ENCODE data around the gene MAT1A. TPM values are rescaled to one million over a fixed set of nuclear protein-coding genes. Genes with fewer than 3 reads are reported as not detected.
"Not testable (repeated sequence)": the region's sequence is repeated elsewhere in the genome, so short reads cannot be mapped to it uniquely, and the experiment has no call there.

MAT1A gene
- total and polyA plus RNA-seq, 2 donors from 2014 or later = 1.1 to 2.9 TPM

DNA sequence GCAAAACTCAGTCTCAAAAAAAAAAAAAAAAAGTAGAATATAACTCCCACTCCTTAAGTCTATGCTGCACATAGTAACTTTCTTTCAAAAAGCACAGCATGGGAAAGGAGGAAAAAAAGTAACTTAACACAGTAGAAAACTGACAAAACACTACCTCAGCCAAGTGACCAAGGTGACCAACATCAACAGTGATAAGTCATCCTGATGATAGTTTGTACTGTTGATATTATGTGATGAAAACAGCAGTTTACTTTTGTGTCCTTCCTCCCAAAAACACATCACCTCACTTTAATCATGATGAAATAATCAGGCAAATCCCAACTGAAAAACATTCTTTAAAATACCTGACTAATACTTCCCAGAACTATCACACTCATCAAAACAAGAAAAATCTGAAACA lies 29.3 kb upstream of the MAT1A start:
- no peak for DNase-seq
- Histone ChIP-seq H3K9ac (ENCODE audit: low read length in 3 of 3) (no peak overlapping the region), H3K9me3 (ENCODE audit: control insufficient read depth in 2 of 3, insufficient read depth in 1 of 3, low read length in 3 of 3) (no peaks in the 10 kb centered on the region), H3K4me1 (ENCODE audit: control insufficient read depth in 2 of 3, insufficient read depth in 2 of 3, low read depth in 1 of 3, low read length in 3 of 3) (no peaks in the 10 kb centered on the region), H3K36me3 (ENCODE audit: control insufficient read depth in 2 of 3, insufficient read depth in 3 of 3, low read length in 3 of 3) (no peaks in the 10 kb centered on the region), H3K27ac (ENCODE audit: low read depth in 2 of 2, low read length in 2 of 2) (no peak overlapping the region), H3K4me3 (ENCODE audit: low read length in 3 of 3) (no peak overlapping the region), H3K27me3 (ENCODE audit: control insufficient read depth, insufficient read depth, low read length) (no peaks in the 10 kb centered on the region)
- FAIRE-seq = no peak
- intact Hi-C loops (cut with DNase I) = no loop called here
- no peak for TF ChIP-seq CTCF (IDR thresholded peaks at IDR 0.05; ENCODE audit: borderline replicate concordance, extremely low read depth, insufficient read depth)

DNA sequence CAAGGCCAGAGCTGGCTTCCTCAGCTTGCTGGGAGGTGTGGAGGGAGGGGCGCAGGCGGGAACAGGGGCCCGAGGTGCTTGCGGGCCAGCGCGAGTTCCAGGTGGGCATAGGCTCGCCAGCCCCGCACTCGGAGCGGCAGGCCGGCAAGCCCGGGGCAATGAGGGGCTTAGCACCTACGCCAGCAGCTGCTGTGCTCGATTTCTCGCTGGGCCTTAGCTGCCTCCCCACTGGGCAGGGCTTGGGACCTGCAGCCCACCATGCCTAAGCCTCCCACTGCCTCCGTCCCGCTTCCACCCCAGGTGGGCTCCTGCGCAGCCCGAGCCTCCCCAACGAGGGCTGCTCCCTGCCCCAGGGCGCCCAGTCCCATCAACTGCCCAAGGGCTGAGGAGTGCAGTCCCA lies 25.9 kb upstream of the MAT1A start:
- H3K36me3 ChIP-seq (ENCODE audit: control insufficient read depth in 2 of 3, insufficient read depth in 3 of 3, low read length in 3 of 3) = no peaks in the 10 kb centered on the region
- intact Hi-C loops (cut with DNase I) = no loop called here
- no peaks in the 10 kb centered on the region for H3K4me1 ChIP-seq (ENCODE audit: control insufficient read depth in 2 of 3, insufficient read depth in 2 of 3, low read depth in 1 of 3, low read length in 3 of 3)
- TF ChIP-seq CTCF (IDR thresholded peaks at IDR 0.05; ENCODE audit: borderline replicate concordance, extremely low read depth, insufficient read depth) = no peak
- no peak overlapping the region for H3K9ac ChIP-seq (ENCODE audit: low read length in 3 of 3)
- no peak overlapping the region for H3K27ac ChIP-seq (ENCODE audit: low read depth in 2 of 2, low read length in 2 of 2)
- DNase-seq (no peak), FAIRE-seq (no peak)
- H3K27me3 ChIP-seq (ENCODE audit: control insufficient read depth, insufficient read depth, low read length) = no peaks in the 10 kb centered on the region
- no peaks in the 10 kb centered on the region for H3K9me3 ChIP-seq (ENCODE audit: control insufficient read depth in 2 of 3, insufficient read depth in 1 of 3, low read length in 3 of 3)
- no peak overlapping the region for H3K4me3 ChIP-seq (ENCODE audit: low read length in 3 of 3)

DNA sequence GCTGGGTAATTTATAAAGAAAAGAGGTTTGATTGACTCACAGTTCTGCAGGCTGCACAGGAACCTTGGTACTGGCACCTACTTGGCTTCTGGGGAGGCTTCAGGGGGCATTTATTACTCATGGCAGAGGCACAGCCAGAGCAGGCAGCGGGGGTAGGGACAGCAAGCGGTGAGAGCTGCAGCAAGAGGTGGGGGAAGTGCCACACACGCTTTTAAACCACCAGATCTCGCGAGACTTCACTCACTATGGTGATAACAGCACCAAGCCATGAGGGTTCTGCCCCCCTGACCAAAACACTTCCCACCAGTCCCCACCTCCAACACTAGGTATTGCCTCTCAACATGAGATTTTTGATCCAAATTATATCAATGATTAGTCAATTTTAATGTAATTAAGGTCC lies 24.1 kb upstream of the MAT1A start:
- TF ChIP-seq CTCF (IDR thresholded peaks at IDR 0.05; ENCODE audit: borderline replicate concordance, extremely low read depth, insufficient read depth) = no peak
- FAIRE-seq = no peak
- no peaks in the 10 kb centered on the region for H3K36me3 ChIP-seq (ENCODE audit: control insufficient read depth in 2 of 3, insufficient read depth in 3 of 3, low read length in 3 of 3)
- H3K9me3 ChIP-seq (ENCODE audit: control insufficient read depth in 2 of 3, insufficient read depth in 1 of 3, low read length in 3 of 3) = no peaks in the 10 kb centered on the region
- no peaks in the 10 kb centered on the region for H3K27me3 ChIP-seq (ENCODE audit: control insufficient read depth, insufficient read depth, low read length)
- intact Hi-C loops (cut with DNase I) = no loop called here
- no peak for DNase-seq
- no peak overlapping the region for H3K27ac ChIP-seq (ENCODE audit: low read depth in 2 of 2, low read length in 2 of 2)
- no peaks in the 10 kb centered on the region for H3K4me1 ChIP-seq (ENCODE audit: control insufficient read depth in 2 of 3, insufficient read depth in 2 of 3, low read depth in 1 of 3, low read length in 3 of 3)
- H3K4me3 ChIP-seq (ENCODE audit: low read length in 3 of 3) = no peak overlapping the region
- H3K9ac ChIP-seq (ENCODE audit: low read length in 3 of 3) = no peak overlapping the region

GRCh38 chr10:80305989-80306388 lies 16.5 kb upstream of the MAT1A start:
- H3K9ac ChIP-seq (ENCODE audit: low read length in 3 of 3); FAIRE-seq; H3K27me3 ChIP-seq (ENCODE audit: control insufficient read depth, insufficient read depth, low read length); H3K27ac ChIP-seq (ENCODE audit: low read depth in 2 of 2, low read length in 2 of 2); intact Hi-C loops (cut with DNase I); H3K4me1 ChIP-seq (ENCODE audit: control insufficient read depth in 2 of 3, insufficient read depth in 2 of 3, low read depth in 1 of 3, low read length in 3 of 3); H3K36me3 ChIP-seq (ENCODE audit: control insufficient read depth in 2 of 3, insufficient read depth in 3 of 3, low read length in 3 of 3); H3K4me3 ChIP-seq (ENCODE audit: low read length in 3 of 3); H3K9me3 ChIP-seq (ENCODE audit: control insufficient read depth in 2 of 3, insufficient read depth in 1 of 3, low read length in 3 of 3); DNase-seq: not testable (repeated sequence)

Measured in kidney (tissue), 14 donors.